DMS53 (cell line): ENCODE measurements around the gene BRSK2.

Experiments used
- DNase-seq: peaks from one replicate; lab custom pipeline; 2025; lab: John Stamatoyannopoulos, UW

BRSK2 gene

DNA sequence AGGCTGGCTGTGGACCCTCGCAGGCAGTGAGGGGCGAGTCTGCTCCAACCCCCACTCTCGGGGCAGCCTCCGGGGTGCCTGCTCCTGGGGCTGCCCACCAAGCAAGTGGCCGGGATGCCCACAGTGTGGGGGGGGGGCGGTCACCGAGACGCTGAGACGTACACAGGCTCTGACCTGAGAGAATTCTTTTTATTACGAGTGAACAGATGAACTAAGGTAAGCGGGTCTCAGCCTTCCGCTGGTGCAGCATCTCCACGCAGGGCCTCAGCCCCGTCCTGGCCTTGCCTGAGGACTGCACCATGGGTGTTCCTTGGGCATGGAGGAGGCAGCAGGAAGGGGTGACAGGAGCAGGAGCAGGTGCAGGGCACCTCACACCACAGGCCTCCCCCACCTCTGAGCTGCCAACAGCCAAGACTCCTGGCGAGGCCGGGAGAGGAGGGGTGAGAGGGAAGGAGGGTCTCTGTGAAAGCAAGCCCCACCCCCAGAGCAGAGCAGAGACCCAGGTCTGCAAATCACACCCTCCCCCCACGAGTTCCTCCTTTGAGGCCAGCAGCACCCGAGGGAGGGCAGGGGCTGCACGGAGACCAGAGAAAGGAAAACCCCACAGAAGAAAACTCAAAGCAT is 79.7 kb downstream of the BRSK2 start:
- no peak for DNase-seq

- no peak for DNase-seq
These were observed 80.4 kb downstream of the BRSK2 start for GRCh38 chr11:1469911-1470680.

GRCh38 chr11:1470681-1471611 is 81.2 kb downstream of the BRSK2 start:
- DNase-seq: no peak

DNA sequence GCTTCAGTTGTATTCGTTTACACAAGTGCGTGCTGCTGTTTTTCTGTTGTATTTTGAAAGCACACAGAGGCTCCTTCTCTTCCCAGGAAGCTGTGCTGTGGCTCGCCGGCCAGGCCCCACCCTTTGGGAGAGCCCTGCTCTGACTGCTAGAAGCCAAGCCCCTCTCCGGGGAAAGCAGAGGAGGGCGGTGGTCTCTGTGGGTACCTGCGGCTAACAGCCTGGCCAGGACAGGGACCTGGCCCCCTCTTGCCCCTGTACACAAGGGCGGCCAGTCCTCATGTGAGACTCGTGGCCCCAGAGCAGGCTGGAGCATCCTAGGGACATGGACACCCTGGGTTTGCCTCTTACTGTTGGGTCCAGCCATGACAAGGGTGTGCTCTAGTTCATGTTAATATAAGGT is 82.0 kb downstream of the BRSK2 start:
- DNase-seq: no peak

DNA sequence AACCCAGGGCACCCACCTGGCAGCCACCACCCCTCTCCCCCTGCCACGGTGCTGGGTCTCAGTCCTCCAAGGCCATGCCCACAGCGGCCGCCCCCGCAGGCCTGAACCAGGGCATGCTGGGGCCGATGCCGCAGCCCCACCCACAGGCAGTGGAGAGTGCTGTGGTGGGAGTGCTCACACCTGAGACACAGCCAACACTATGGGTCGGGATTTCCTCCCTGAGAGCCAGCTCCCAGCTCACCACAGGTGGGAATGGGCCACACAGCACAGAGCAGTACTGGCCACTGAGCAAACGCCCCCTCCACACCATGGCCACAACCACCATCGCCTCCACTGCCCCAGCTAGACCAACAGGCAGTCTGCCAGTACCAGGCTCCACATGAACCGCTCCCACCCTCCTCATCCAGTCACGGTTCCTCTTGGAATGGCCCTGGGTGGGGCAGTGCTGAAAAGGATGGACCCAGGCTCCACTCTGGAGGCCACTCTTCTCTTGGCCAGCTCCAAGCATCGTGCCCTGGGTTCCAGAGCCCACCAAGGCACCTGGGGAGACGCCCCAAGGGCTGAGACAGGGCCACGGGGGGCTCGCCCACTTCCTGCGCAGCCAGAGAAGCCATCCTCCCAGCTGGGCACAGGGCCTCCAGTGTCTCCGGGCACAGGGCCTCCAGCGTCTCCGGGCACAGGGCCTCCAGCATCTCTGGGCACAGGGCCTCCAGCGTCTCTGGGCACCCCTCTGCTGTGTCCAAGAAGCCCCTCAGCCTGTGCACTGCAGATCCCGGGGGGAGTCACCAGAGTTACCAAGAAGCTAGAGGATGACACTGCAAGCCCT is 82.7 kb downstream of the BRSK2 start:
- no peak for DNase-seq

DNA sequence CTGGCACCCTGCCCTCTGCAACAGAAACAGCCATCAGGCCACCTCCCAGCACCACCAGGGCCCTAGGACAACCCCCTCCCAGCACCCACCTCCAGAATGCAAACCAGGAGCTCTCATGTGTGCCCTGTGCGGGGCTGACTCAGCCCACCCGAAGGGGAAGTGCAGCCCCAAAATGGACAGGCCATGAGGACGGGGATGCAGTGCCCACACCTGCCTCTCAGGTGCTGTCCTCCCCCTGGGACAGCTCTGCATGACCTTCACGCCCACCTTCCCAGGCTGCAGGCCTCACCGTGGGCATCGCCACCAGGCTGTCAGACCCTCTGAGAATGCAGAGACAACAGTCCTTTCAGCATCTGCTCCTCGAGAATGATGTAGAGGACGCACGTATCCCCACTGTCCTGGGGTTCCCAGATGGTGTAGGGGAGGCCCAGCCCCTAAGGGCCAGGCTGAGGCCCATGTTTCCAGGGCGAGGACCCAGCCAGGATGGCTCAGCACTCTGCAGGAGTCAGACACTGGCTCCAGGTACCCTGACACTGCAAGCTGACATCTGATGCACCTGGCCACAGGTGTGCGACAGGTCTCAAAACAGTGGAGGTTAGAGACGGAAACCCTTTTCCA is 83.4 kb downstream of the BRSK2 start:
- DNase-seq: no peak

GRCh38 chr11:1473786-1474185 is 84.1 kb downstream of the BRSK2 start:
- DNase-seq: no peak

- no peak for DNase-seq
These were observed 86.1 kb downstream of the BRSK2 start for GRCh38 chr11:1475841-1476240.

DNA sequence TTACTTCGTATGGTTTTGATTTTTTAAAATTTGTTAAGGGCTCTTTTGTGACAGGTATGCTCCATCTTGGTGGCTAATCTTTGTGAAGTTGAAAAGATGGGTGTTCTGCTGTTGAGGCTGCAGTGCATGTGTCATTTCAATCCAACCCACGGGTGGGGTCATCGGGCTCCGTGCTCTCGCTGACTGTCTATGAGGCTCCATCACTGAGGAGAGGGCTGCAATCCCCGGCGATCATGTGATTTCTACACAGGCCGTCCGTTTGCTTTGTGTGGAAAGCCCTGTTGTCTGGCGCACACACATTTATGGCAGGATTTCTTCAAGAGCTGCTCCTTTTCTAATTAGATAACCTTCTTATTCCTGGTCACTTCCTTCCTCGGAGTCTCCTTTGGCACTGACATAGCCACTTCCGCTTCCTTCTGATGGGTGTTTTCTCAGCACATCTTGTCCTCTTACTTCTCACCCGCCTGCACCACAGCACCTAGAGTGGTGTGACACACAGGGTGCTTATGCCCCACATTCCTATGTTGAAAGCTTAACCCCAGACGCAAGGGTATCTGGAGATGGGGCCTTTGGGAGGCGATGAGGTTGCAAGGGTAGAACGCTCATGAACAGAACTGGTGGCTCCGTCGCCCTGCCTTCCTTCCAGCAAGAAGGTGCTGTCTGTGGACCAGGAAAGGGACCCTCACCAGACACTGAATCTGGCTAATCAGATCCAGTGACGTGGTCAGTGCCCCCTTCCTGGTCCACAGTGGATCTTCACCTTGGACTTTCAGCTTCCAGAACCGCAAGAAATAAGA is 87.4 kb downstream of the BRSK2 start:
- DNase-seq: no peak

- no peak for DNase-seq
These were observed 88.3 kb downstream of the BRSK2 start for GRCh38 chr11:1478011-1478410.

- DNase-seq: no peak
These were observed 88.8 kb downstream of the BRSK2 start for GRCh38 chr11:1478544-1478943.

DNA sequence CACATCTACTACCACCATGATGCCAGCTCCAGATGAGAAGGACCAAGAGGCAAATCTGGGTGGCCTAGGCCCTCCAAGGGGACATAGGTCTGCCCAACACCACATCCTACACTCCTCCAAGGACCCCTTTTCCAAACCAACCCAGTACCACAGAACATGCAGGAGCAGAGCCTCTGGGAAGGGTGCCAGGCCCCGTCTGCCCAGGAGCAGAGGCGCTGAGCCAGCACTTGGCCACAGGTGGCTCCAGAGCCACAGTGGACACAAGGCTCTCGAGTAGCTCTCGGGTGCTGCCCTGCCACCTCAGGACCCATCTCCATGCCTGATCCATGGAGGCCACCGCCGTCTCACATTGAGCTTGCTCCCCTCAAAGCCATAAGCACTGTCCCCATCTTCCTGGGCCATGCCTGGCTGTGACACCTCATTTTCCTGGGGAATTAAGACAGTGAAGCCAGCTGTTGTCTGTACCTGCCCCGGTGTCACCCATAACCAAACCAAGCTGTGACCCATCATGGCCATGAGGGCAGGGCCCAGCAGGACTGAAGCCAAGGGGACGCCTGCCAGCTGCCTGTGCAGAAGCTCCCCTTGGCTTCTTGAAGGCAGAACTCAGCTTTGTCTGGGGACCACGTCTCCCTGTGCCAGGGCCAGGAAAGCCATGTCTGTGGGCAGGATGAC is 89.4 kb downstream of the BRSK2 start:
- no peak for DNase-seq

GRCh38 chr11:1479678-1480118 is 90.0 kb downstream of the BRSK2 start:
- DNase-seq: no peak

DNA sequence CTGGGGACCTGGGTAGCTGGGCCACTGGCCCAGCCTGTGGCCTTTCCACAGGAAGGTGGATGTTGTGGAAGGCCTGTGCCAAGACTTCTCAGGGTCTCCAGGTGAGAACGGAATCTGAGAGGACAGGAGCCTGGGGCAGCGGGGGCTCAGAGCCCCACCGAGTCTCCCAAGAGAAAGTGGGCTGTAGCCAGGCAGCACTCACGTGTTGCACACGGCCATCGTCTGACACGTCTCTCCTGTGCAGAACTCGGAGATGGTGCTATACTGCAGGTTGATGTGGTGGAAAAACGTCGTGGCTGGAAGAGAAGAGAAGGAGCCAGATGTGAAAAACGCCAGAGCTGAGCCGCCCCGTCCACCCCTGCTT is 90.4 kb downstream of the BRSK2 start:
- no peak for DNase-seq

- DNase-seq: no peak
These were observed 91.1 kb downstream of the BRSK2 start for GRCh38 chr11:1480555-1481482.

- no peak for DNase-seq
These were observed 91.7 kb downstream of the BRSK2 start for GRCh38 chr11:1481483-1481825.

- no peak for DNase-seq
These were observed 92.2 kb downstream of the BRSK2 start for GRCh38 chr11:1481861-1482441.

DNA sequence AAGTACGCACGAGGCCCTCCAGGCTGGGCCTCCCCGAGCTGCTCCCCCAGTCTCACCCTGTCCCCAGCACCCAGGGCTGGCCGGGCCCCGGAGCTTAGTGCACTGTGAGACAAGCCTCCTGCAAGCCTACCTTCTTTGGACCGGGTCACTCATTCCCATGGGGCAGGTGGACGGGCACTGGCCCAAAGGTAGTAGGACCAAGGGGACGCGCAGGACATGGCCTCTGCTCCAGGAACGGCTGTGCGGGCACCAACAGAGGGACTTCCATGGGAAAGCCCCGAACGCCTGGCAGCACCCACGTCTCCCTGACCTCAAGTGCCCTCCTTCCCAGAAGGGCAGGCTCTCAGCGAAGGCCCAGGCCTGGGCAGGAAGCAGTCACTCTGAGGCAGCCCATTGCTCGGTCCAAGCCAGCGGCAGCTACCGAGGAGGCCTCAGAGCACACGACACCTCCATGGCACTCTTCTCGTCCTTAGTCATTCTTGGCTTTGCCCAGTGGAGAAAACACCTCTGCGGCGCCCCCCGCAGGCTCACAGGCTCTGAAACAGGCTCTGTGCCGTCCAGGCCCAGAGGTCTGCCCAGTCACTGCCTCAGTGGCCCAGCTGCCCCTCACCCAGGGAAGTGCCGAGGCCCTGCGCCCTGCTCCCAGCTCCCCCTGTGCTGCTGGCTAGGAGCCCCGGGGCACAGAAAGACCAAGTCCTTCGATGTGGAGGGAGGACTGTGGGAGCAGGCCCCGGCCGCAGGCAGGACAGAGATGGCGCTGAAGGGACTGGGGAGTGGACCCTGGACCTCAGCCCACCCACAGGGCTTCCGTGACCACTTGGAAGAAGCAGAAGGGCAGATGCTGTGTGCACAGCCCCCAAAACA is 93.1 kb downstream of the BRSK2 start:
- DNase-seq: no peak
